Neural cell (in vitro differentiated cells): ENCODE data around the gene PAPPA2. TPM values are rescaled to one million over a fixed set of nuclear protein-coding genes. Genes with fewer than 3 reads are reported as not detected.

Experiments
- H2AFZ ChIP-seq: fragments of 200-600, 300-800 bp; sonication (generic), shearing (Covaris generic); 2 replicates; pipeline ENCODE4 v1.6.0; 2014; ENCODE audit warnings: low read depth, mild to moderate bottlenecking, antibody characterized with exemption, low read length, moderate library complexity
- H3F3A ChIP-seq: fragments of 200-600 bp; shearing (Covaris generic); 2 replicates; pipeline ENCODE4 v1.6.1; 2016; ENCODE audit warnings: mild to moderate bottlenecking, moderate library complexity, mixed read lengths, antibody characterized with exemption, low read length; ENCODE audit not compliant: insufficient read depth, poor library complexity, severe bottlenecking
- H3K27ac ChIP-seq: fragments of 200-600, 300-800 bp; sonication (generic), shearing (Covaris generic); 2 replicates; pipeline ENCODE4 v1.5.1; 2014; ENCODE audit warnings: mild to moderate bottlenecking, low read length, moderate library complexity
- H3K27me3 ChIP-seq: fragments of 300-800, 200-600 bp; sonication (generic), shearing (Covaris generic); 2 replicates; pipeline ENCODE4 v1.6.0; 2014; ENCODE audit warnings: mild to moderate bottlenecking, low read depth, low read length, moderate library complexity; ENCODE audit not compliant: insufficient read depth
- H3K36me3 ChIP-seq: fragments of 300-800, 200-600 bp; sonication (generic), shearing (Covaris generic); 2 replicates; pipeline ENCODE4 v1.5.1; 2014; ENCODE audit warnings: mild to moderate bottlenecking, antibody characterized with exemption, low read length, moderate library complexity; ENCODE audit not compliant: insufficient read depth
- H3K4me2 ChIP-seq: fragments of 300-800, 200-600 bp; sonication (generic), shearing (Covaris generic); 2 replicates; pipeline ENCODE4 v1.6.0; 2014; ENCODE audit warnings: mild to moderate bottlenecking, low read length
- H3K4me3 ChIP-seq: fragments of 300-800, 200-600 bp; sonication (generic), shearing (Covaris generic); 2 replicates; pipeline ENCODE4 v1.5.1; 2014; ENCODE audit warnings: mild to moderate bottlenecking, low read length, moderate library complexity
- H3K79me2 ChIP-seq: fragments of 200-600 bp; shearing (Covaris generic); replicated peaks from 2 replicates; pipeline ENCODE4 v1.6.0; 2014; ENCODE audit warnings: mild to moderate bottlenecking, low read length, moderate library complexity; ENCODE audit not compliant: insufficient read depth
- H3K9ac ChIP-seq: fragments of 300-800, 200-600 bp; sonication (generic), shearing (Covaris generic); 2 replicates; pipeline ENCODE4 v1.6.1; 2016; ENCODE audit warnings: mild to moderate bottlenecking, low read length, mixed read lengths
- H3K9me2 ChIP-seq: fragments of 200-600 bp; shearing (Covaris generic); 2 replicates; pipeline ENCODE4 v1.6.1; 2016; ENCODE audit warnings: mild to moderate bottlenecking, low read length, mixed read lengths; ENCODE audit not compliant: insufficient read depth
- H3K9me3 ChIP-seq: fragments of 200-600, 300-800 bp; sonication (generic), shearing (Covaris generic); 2 replicates; pipeline ENCODE4 v1.6.1; 2016; ENCODE audit warnings: mild to moderate bottlenecking, mixed run types, low read length, moderate library complexity, mixed read lengths
- H4K20me1 ChIP-seq: fragments of 200-600 bp; shearing (Covaris generic); 2 replicates; pipeline ENCODE4 v1.6.1; 2016; ENCODE audit warnings: mild to moderate bottlenecking, mixed run types; ENCODE audit not compliant: insufficient read depth
- CTCF ChIP-seq: fragments of 450-650 bp; IDR thresholded peaks from 2 replicates; pipeline ENCODE4 v1.5.1; 2014; ENCODE audit warnings: antibody characterized with exemption, mild to moderate bottlenecking, moderate library complexity; ENCODE audit not compliant: poor library complexity, severe bottlenecking
- EP300 ChIP-seq: fragments of 450-650 bp; conservative IDR thresholded peaks from 2 replicates; pipeline ENCODE4 v1.6.1; 2014; ENCODE audit warnings: antibody characterized with exemption, mild to moderate bottlenecking, moderate library complexity; ENCODE audit not compliant: poor library complexity, severe bottlenecking
- EZH2 ChIP-seq: fragments of 200-600, 300-800 bp; shearing (Covaris generic), sonication (generic); IDR thresholded peaks from 2 replicates; pipeline ENCODE4 v1.6.1; 2014; ENCODE audit warnings: antibody characterized with exemption, low read length, borderline replicate concordance, mild to moderate bottlenecking; ENCODE audit not compliant: insufficient read depth, poor library complexity, severe bottlenecking
- MXI1 ChIP-seq: fragments of 450-650 bp; conservative IDR thresholded peaks from 2 replicates; pipeline ENCODE4 v1.6.1; 2014; ENCODE audit warnings: antibody characterized with exemption, mild to moderate bottlenecking; ENCODE audit not compliant: poor library complexity, severe bottlenecking
- POLR2AphosphoS5 ChIP-seq: IDR thresholded peaks from 2 replicates; pipeline ENCODE4 v1.6.1; 2012
- RAD21 ChIP-seq: fragments of 450-650 bp; conservative IDR thresholded peaks from 2 replicates; pipeline ENCODE4 v1.6.1; 2014; ENCODE audit warnings: antibody characterized with exemption, mild to moderate bottlenecking, moderate library complexity
- REST ChIP-seq: IDR thresholded peaks from 2 replicates; pipeline ENCODE4 v1.6.1; 2012; ENCODE audit warnings: borderline replicate concordance
- SMC3 ChIP-seq: fragments of 450-650 bp; conservative IDR thresholded peaks from 2 replicates; pipeline ENCODE4 v1.6.1; 2014; ENCODE audit warnings: antibody characterized with exemption, mild to moderate bottlenecking, moderate library complexity; ENCODE audit not compliant: poor library complexity
- TAF1 ChIP-seq: IDR thresholded peaks from 2 replicates; pipeline ENCODE4 v1.6.1; 2012; ENCODE audit warnings: low read depth
- polyA plus RNA-seq: library from polyadenylated mRNA; depleted of rRNA; stranded (reverse); fragments of >200 nt; gene quantifications from 2 replicates; pipeline ENCODE4 v1.2.3, GENCODE V29; 2014

PAPPA2 gene
- polyA plus RNA-seq, 1 donor from 2014 or later = 0.59 TPM

GRCh38 chr1:176543360-176544129, 80.6 kb downstream of the PAPPA2 start:
- TF ChIP-seq CTCF (no peak), TAF1 (no peak), SMC3 (no peak), REST (no peak), MXI1 (no peak), POLR2AphosphoS5 (no peak), RAD21 (no peak), EP300 (no peak), EZH2 (no peak)

GRCh38 chr1:176545034-176545639, 82.2 kb downstream of the PAPPA2 start:
- no peak overlapping the region for H3K9ac ChIP-seq
- no peak for TF ChIP-seq EP300
- TF ChIP-seq MXI1 = no peak
- no peak for TF ChIP-seq RAD21

More at GRCh38 chr1:176543360-176544129, 80.6 kb downstream of the PAPPA2 start:
- Histone ChIP-seq H3K9me2 (no peaks in the 10 kb centered on the region), H3K27me3 (no peaks in the 10 kb centered on the region), H4K20me1 (no peaks in the 10 kb centered on the region), H3K9ac (no peak overlapping the region), H3K4me2 (no peak overlapping the region), H3K9me3 (no peaks in the 10 kb centered on the region), H3K27ac (no peak overlapping the region), H3K4me3 (no peak overlapping the region), H2AFZ (no peak overlapping the region), H3K79me2 (no peaks in the 10 kb centered on the region), H3K36me3 (no peaks in the 10 kb centered on the region), H3F3A (no peaks in the 10 kb centered on the region)

More at GRCh38 chr1:176545034-176545639, 82.2 kb downstream of the PAPPA2 start:
- no peaks in the 10 kb centered on the region for H3K36me3 ChIP-seq
- no peaks in the 10 kb centered on the region for H3K79me2 ChIP-seq
- H4K20me1 ChIP-seq = no peaks in the 10 kb centered on the region
- no peaks in the 10 kb centered on the region for H3F3A ChIP-seq
- no peaks in the 10 kb centered on the region for H3K27me3 ChIP-seq
- H3K4me2 ChIP-seq = no peak overlapping the region
- no peaks in the 10 kb centered on the region for H3K9me3 ChIP-seq
- no peak overlapping the region for H3K4me3 ChIP-seq
- H3K9me2 ChIP-seq = no peaks in the 10 kb centered on the region
- no peak overlapping the region for H3K27ac ChIP-seq
- H2AFZ ChIP-seq = no peak overlapping the region
